Measurements from ENCODE around the gene RNF207.

Gene RNF207

DNA sequence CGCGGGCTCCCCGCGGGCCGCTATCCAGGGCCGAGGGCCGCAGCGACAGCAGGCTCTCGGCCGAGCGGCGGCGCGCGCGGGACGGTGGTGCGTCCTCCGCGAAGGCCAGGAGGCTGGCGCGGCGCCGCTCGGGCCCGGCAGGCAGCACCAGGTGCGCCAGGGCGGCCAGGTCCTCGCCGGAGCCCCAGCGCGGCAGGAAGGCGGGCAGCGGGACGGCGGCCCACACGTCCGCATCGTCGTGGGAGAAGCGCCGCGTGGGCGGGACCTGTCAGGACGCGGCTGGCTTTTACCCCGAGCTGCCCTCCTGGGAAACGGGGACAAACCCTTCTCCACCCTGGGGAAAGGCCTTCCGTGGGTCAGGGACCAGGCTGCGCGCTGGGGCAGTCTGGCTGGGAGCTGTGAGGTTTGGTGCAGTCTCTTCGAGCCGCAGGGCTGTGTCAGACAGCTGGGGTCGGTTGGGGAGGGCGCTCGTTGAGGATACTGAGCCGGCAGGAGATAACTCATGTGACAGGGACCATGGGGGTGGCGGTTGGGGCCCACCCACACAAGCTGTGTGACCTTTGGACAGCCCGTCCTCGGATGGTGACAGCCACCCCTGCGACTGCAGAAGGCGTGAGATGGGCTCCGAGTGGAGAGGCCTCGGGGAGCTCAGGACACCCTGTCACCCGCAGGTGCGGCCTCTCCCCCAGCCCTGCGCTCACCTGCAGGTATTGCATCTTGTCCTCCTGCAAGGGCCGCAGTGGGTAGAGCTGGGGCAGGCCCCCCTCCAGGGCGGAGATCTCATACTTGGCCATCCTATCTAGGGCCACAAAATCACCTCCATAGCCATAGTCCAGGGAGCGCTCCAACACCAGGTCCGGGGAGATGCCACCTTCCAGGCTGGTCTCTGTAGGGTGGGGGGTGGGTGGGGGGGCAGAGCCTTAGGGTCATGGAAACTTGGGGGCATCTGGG is 44.1 kb downstream of the RNF207 start:
- no peak for DNase-seq

DNA sequence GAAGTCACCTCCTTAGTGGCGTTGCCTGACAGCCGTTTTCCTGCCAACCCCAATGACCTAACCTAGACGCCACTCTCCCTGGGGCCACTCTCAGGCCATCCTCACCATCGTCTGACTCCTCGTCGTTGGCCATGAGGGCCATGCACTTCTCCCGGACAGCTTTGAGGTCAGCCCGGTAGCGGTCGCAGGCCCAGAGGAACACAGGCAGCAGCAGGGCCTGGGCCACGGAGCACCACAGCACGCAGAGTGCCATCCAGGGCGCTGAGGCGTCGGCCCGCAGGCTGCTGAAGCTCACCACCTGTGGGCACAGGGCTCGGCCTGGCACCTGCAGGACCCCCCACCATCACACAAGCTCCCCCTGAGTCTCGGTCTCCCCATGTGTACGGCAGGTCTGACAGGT is 45.3 kb downstream of the RNF207 start:
- no peak for DNase-seq

DNA sequence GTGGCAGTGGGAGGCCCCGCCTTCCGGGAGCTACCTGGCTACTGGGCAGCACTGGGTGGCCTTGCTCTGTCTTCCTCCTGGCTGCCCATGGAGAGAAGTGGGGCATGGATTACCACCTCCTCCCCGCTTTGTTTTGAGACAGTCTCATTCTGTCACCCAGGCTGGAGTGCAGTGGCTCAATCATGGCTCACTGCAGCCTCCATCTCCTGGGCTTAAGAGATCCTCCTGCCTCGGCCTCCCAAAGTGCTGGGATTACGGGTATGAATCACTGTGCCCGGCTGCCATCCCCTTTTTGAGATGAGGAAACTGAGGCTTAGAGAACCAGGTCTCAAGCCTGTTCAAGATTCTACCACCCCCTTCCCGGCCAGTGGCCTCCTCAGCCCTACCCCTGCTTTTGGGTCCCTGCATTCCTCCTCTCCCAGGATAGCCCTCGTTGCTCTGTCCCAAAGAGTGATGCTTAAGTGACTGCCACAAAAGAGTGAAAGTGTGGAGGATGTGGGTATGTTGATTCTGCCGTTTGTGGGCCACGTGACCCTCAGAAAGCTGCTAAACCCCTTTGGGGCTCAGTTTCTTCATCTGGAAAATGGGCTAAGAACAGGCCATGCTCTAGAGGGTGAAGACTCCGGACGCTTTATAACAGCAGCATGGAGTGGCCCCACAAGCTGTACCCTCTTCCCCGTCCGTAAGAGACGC is 45.9 kb downstream of the RNF207 start:
- no peak for DNase-seq

DNA sequence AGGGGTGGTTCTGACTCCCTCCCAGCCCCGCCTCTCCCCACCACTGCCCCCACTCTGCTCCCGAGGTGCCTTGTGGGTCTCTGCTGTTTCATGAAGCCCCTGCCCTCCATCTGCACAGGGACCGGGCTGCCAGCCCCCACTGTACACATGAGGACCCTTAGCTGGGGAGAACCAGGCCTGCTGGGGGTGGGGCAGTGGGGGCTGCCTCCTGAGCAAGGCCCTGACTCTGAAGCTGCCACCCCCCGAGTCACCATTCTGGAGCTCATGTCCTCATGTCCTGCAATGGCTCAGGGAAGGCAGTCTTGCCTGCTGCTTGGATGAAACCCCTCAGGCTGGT is 46.4 kb downstream of the RNF207 start:
- no peak for DNase-seq

DNA sequence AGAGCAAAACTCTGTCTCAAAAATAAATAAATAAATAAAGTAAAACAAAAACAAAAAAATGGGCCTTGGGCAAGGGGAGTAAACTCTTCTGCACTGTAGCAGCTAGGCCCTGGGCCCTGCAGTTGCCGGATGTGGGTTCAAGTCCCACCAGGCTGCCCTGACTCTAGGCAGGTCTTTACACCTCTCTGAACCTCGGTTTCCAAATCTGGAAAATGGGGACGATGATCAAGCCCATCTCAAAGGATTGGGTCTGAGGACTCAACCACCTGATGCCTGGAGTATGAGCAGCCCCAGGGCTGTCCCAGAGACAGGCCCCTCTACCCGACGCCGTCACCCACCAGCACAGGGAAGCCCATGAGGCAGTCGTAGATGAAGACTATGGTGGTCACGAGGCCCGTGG is 47.5 kb downstream of the RNF207 start:
- DNase-seq: no peak

DNA sequence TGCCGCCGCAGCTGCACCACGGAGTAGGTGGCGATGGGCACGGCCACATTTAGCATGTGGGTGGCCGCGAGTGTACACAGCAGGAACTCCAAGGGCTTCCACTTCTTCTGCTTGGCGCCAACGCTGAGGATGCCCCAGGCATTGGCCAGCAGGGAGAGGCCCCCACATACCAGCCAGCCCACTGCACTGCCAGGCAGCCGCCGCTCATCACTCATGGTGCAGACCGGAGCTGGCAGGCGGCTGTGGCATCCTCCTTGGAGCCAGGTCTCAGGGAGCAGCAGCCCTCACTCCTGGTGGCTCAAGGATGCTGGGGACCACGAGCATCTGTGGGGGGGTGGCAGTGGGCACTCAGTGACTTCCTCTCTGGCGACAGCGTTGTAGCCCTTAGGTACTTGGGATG is 48.8 kb downstream of the RNF207 start:
- DNase-seq: no peak

DNA sequence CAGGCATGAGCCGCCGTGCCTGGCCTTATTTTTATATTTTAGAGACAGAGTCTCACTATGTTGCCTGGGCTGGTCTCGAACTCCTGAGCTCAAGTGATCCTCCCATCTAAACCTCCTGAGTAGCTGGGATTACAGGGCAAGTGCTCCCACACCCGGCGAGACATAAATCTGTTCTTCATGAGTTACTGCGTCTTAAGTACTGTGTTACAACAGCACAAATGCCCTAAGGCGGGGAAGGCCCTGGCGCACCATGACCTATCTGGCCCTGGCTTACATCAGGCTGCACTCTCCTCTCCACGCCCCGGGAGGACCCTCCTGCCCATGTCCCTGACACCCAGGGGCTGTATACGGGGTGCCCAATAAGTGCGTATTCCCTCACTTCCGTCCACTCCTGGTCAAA is 50.7 kb downstream of the RNF207 start:
- no peak for DNase-seq

DNA sequence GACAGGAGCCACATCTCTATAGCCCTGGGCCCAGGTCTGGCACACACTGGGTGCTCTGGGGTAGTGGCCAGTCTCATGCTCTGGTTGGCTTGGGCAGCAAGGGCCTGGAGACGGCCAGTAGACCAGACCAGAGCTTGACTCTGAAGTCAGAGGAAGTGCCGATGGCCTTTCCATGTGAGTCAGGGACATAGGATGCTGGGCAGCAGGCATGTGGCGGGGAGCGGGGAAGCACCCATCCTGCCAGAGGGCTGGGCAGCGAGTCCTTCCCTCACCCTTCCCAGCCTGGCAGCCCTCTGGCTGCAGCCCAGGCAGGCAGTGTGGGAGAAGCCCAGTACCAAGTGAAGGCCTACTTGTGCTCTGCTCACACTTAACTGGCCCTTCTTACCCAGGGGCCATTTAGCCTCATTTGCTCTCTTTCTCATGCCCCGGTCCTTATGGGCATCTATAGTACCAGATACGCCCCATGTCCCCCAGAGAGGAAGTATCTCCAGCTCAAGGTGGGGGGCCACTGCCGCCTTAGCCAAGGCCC is 51.7 kb downstream of the RNF207 start:
- DNase-seq: no peak

DNA sequence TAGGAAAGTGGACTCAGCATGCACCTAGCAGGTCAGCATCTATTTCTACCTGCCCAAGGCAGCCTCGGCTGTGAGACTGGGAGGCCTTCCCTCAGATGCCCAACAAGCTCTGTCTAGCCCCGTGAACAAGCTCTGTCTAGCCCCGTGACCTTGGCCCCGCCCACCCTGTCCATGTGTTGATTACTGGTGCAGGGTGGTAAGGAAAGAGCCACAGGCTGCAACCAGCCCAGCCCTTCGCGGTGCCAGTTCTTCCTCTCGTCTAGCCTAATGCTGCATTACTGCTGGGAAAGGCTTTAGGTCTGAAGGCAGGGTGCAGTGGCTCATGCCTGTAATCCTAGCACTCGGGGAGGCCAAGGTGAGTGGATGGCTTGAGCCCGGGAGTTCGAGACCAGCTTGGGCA is 52.8 kb downstream of the RNF207 start:
- DNase-seq: no peak

DNA sequence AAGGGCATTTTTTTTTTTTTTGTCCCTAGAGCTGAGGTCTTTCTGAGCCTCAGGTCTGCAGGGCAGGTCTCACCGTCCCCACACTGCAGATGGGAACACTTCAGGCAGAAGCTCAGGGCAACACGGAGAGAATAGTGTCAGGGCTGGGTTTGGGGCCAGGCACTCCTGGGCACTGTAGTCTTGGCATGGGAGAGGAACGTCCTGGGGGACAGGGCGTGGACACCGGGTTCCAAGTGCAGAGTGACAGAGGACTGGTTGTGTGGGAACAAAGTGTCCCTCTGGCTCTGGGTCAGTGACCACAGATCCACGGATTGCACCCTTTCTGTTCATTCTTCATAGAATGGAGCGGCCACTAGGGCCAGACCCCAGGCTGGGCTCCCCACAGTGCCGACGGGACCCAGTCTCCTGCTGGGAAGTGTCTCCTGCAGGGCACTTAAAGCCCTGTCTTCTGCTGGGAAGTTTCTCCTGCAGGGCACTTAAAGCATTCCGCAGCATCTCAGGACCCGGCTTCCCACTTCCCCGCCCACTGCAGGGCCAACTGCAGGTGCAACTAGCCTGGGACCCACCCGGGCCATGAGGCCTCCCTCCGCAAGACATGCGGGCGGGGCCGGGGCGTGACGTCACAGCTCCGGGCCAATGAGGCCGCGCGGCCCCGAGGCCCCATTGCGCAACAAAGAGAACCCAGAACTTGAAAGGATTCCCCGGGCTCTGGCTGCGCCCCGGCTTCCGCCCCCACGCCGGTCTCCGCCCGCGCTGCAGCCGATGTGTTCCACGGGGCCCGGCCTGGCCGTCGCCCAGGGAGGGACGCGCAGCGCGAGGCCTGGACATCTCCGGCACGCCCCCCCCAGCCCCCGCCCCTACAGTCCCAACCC is 53.8 kb downstream of the RNF207 start:
- DNase-seq: no peak

DNA sequence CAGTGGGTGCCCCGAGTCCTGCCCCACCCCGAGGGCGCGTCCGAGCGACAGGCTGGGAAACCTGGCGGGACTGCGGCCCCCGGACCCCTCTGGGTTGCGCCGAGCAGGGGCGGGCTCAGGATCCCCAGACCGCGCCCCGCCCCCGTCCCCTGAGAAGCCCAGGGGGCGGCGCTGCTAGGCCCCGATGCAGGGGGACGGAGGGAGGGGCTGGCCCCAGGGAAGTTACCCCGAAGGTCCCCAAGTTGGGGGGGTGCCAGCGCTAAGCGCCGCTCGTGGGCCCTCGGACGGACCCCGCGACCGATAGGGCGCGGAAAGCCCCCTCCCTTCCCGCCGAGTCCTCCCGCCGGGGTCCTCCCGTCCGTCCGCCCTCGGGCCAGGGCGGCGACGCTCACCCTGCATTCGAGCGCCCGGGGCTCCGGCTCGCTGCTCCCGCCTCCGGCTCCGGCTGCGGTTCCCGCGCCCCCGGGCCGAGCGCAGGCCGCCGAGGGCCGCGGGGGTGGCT is 54.6 kb downstream of the RNF207 start:
- DNase-seq: no peak

DNA sequence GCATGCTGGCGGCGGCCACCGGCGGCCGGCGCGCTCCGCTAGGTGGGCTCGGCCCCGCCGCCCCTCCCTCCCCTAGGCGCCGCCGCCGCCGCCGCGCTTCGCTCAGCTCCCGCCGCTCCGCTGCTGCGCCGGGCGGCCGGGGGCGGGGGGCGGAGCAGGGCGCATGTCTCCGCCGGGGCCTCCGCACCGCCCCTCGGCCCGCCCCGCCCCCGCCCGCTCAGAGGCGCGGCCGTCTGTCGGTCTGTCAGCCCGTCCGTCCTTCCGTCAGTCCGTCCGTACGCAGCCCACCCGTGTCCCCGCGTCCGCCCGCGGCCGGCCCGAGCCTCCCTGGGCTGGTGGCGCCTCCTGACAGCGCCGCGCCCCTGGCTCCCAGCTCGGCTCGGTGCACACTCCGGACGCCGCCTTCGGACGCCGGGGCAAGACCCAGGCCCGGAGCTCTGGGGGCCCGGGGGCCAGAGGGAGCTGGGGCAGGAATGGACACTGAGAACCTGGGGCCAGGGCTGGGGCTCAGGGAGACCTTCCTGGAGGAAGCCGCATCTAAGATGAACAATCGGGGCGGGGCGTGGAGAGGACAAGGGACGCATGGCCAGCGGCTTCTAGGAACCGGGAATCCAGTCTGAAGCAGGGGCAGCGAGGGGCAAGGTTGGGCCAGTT is 55.2 kb downstream of the RNF207 start, which contains the start of gene GPR153:
Gene GPR153 (minus strand): TSS at position 138 of the 654 bp plus-strand sequence. CDS start 6,193 bp downstream, outside the sequence.
- no peak for DNase-seq

DNA sequence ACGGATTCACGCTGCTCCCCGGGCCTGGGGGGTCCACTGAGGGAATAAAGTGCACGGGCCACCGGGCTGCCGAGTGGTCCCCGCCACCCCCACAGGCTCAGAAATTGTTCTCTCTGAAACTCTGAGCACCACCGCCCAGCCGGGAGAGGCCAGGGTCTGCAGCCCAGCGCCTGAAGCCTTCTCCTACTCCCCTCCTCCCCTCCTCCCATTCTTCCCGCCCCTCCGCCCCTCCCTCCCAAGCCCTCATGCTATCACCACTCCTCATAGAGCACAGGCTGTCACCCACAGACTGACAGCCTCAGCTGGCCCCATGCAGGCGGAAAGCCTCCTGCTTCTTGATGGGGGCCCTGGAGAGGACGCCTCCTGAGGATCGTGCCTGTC is 55.7 kb downstream of the RNF207 start:
- no peak for DNase-seq

DNA sequence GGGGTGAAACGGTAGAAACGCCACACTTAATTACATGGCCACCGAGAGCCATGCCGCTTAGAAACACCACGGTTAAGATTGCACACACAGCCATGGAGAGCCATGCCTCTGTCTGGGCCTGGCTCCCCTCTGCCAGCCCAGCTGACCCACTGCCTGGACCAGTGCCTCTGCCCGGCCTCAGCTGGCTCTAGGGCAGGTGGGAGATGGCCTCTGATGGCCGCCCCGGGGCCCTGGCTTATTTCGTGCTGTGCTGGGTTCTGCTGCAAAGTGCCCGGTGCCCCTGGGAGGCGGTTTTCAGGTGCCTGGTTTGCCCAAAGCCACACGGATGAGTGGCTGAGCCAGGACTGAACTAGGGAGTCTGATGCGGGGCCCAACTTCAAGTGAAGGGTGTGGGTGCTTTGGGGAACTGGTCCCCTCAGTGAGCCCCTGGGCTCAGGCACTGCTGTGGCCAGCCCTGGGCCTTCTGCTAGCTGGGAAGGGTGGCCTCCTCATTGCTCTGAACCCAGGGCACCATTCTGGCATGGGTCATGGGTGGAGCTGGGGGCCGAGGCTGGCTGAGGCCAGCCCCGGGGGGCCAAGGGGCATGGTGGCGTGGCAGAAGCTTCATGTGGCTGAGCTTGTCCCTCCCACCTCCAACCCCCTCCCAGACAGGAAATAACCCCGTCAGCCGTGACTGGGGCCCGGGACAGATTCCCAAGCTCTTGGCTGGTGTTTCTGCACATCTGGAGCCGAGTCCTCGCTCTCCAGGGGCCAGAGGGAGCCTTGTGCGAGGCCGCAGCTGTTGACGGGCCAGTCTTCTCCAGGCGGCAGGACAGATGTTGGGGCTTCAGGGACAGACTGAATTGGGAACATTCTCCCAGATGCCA is 56.9 kb downstream of the RNF207 start:
- no peak for DNase-seq

DNA sequence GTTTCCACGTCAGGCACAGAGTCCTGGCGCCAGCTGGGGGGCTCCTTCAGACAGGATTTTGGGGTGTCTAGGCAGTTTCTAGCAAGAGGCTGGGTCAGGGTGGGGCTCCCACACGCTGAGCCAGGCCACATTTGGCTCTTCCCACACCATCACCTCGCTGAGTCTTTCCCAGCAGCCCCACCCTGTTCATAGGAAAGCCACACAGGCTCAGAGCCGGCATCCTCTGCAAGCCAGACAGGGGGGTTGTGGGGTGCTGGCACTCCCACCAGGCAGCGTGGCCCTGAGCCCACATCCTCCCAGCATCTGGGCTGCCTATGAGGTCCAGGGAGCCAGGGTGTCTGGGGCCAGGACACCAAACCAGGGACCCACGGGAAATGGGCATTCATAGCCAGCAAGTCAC is 57.8 kb downstream of the RNF207 start:
- DNase-seq: no peak

DNA sequence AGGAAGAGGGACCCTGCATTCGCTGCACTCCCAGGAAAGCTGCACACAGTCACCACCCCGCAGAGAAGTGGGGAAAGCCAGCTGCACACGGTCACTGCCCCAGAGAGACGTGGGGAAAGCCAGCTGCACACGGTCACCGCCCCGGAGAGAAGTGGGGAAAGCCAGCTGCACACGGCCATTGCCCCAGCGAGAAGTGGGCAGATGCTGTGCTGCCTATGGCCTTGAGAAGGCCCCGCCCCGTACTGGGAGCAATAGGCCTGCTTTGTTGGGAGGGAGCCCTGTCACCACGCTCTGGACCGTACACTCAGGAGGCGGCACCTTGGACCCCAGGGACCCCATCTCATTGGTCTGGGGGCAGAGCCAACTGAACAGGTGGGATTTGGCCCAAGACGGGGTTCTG is 59.2 kb downstream of the RNF207 start:
- DNase-seq: no peak

DNA sequence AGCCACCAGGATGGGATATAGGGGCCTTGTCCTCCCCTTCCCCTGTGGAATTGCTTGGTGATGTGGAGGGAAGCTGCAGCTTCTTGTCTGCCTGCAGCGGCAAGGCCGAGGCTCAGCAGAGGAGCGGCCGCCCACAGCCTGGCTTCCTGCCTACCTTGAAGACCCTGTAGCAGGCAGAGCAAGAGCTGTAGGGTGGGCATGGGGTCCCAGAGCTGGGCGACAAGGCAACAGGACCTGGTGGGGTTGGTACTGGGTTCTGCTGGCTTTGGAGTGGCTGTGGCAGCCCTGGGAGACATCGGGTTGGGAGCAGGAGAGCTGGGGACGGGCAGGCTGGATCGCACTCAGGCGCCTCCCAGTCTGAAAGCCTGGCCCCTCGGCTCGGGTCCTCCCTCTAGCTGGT is 60.7 kb downstream of the RNF207 start:
- no peak for DNase-seq

DNA sequence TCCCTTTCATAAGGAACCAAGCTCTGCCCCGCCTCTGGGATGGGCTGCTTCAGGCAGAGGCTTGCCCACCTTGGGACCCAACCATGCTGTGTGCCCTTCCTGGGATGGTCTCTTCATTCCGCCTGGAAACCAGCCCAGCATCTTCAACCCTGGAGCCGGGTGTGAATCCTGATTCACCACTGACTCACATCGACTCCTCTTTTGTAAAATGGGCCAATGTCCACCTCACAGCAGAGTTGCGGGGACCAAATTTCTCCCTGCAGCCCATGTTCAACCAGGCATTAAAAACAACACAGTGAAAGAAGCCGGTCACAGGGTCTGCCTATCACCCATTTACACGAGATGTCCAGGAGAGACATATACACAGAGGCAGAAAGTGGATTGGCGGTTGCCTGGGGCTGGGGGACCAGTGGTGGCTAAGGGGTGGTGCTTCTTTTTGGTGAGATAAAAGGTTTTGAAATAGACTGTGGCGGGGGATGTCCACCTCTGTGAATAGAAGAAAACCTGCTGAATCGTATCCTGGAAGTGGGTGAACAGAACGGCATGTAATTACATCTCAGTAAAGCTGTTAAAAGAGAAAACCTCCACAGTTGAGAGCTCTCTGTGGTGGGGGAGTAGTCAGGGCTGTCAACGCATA is 61.9 kb downstream of the RNF207 start:
- no peak for DNase-seq

DNA sequence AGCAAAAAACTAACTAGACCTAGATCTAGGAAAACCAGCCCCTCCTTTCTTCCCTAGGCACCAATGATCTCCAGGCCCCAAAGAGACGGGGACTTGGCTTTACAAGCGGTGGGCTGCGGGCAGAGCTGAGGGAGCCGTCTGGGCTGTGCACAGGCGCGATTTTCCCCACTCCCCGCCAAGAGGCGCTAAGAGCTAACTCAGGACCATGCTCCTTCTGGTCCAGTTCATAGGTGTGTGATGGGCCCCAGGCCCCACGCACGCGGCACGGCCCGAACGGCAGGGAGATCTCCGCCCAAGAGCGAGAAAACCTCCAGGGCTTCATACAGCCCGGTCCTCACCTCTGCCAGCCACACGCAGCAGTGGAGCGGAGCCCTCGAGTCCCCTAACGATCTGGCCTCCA is 62.5 kb downstream of the RNF207 start:
- DNase-seq: no peak

DNA sequence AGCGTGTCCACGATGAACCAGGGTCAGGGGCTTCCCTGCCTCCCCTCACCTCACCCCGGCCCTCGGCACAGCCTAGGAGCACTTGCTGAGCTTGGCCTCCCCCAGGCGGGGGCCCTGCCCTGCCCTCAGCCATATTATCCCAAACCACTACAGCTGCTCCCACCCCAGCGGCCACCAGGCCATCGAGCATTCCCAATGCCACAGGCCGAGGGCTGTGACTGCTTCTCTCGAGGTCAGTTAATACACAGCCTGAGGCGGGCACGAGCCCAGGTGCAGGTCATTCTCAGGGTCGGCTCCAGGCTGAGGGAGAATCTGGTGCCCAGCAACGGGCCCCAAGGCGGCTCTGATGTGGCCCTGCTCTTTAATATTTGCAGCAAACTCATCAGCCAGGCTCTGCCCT is 63.4 kb downstream of the RNF207 start:
- no peak for DNase-seq
